GM19043 (cell line): ENCODE results near the gene IKZF2.

Source experiments
- ATAC-seq: cut with Tn5 transposase; IDR thresholded peaks from one replicate; pipeline ENCODE4 v1.9.1; 2021; ENCODE audit warnings: low read depth; ENCODE audit not compliant: unreplicated experiment

The IKZF2 gene

GRCh38 chr2:212968284-212969081 is 182.9 kb downstream of the IKZF2 start:
- ATAC-seq = peak; percentile 48

- no peak for ATAC-seq
Observed at GRCh38 chr2:212966884-212967283, 184.5 kb downstream of the IKZF2 start.

GRCh38 chr2:212962691-212963090 is 188.7 kb downstream of the IKZF2 start:
- ATAC-seq = no peak

GRCh38 chr2:212961255-212961654 is 190.2 kb downstream of the IKZF2 start:
- ATAC-seq = no peak

- ATAC-seq = no peak
Observed at GRCh38 chr2:212960336-212960735, 191.1 kb downstream of the IKZF2 start.

GRCh38 chr2:212959471-212960117 is 191.8 kb downstream of the IKZF2 start:
- ATAC-seq = no peak

GRCh38 chr2:212958757-212959295 is 192.6 kb downstream of the IKZF2 start:
- no peak for ATAC-seq

GRCh38 chr2:212958133-212958532 is 193.3 kb downstream of the IKZF2 start:
- ATAC-seq = no peak

GRCh38 chr2:212957624-212958023 is 193.8 kb downstream of the IKZF2 start:
- no peak for ATAC-seq

GRCh38 chr2:212956665-212957607 is 194.5 kb downstream of the IKZF2 start:
- ATAC-seq = no peak

- ATAC-seq = peak; percentile 86
Observed at GRCh38 chr2:212953170-212953920, 198.1 kb downstream of the IKZF2 start.

- no peak for ATAC-seq
Observed at GRCh38 chr2:212949786-212950185, 201.6 kb downstream of the IKZF2 start.
